Stimulated activated CD4-positive, alpha-beta T cell treated with anti-CD3 and anti-CD28 coated beads, TNF-alpha, amount 100 ng/mL, for 24 hours (primary cell): ENCODE data around the gene GTPBP6.
"Not testable (repeated sequence)": the region's sequence is repeated elsewhere in the genome, so short reads cannot be mapped to it uniquely, and the experiment has no call there.

Source experiments
- DNase-seq, 3 experiments: peaks; one replicate each; pipeline ENCODE4 v3.0.0-alpha.2; 2020; ENCODE audit warnings: low read depth in 3 of 3

Gene GTPBP6

GRCh38 chrX:317424-318067 is 1.1 kb downstream of the GTPBP6 start:
- no peak for DNase-seq

DNA sequence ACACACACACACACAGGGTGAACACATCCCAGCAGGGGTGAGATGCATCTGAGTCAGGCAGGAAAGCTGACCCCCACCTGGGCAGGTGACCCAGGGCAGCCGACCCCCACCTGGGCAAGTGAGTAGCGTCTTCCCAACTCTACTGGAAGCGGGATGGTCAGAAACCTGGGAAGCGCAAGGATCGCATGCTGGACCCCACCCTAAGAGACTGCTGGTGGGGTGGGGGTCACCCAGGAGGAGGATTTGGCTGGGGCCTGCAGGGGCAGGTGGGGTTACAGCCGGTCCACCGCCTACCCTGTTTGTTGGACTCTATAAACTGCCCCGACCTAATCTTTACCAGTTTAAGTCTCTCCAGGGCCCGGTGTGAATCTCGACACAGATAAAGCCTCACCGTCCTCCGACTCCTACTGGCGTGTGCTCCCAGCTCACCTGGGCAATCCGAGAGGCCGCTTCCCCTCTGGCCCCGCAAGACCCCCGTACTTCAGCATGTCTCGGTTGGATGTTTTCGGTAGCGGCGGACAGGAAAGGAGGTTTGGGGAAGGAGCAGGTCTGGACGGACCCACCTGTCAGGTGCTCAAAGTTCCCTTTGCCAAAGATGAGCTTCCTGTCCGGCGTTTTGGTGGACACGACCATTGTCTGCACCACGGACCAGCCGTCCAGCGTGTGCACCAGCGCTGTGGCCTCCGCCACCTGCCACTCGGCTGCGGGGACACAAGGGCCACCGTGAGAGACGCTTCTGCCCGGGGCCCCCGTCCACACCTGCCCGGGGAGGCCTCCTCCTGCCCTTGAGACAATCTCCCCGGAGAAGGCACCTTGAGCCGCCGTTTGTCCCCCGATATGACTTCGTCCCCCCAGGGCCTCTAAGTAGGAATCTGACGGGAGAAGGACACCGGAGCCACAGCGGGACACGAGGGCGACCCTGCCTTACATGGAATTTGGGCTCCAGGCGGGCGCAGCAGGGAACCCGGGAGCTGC is 2.0 kb downstream of the GTPBP6 start:
- DNase-seq, result no peak

DNA sequence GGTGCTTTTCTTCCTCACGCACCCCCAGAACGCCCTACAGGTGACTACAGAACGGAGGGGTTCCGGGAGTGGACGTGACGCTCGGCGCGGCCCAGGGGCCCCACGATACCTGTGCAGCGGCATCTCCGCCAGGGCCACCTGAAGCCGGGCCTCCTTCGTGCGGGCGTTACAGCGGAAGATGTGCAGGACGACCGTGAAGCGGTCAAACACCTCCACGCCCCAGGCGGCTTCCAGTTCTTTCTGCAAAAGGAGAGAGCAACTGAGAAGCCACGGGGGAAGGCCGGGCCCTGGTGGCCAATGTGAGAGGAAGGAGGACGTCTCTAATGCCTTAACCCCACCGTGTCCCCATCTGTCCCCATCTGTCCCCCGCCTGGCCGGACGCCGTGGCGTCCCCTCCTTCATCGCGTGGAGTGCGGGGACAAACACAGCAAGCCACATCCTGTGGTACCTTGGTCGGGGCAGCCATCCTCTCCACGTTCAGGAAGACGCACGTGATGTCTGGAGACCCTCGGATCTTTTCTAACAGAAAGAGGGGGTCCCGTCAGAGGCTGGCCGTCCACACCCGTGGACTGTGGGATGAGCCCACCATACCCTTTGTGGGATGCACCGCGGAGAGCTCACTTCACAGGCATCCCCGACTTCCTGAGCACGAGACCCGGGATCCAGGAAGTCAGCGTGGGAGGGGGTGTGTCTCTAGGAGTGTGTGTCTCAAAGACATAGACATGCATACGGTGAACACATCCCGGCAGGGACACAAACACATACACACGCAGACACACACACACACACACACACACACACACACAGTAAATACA is 3.6 kb downstream of the GTPBP6 start:
- no peak for DNase-seq

DNA sequence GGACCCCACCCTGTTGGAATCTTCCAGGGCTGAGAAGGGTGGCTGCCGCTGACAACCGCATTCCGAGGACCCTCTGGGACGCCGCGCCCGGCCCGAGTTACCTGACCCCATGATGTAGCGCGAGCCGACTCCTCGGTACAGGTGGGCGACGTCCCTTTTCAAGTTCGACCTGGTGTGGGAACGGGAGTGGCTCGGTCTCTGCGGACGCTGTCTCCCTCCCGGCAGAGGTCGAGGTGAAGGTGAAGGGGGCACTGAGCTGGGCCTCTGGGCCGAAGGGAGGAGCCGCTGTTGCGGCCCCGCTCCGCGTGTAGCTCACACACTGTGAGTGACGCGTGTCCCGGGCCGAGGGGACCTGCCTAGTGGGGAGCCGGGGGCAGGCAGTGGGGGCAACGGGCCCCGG is 4.5 kb downstream of the GTPBP6 start:
- no peak for DNase-seq

GRCh38 chrX:313546-313945 is 5.0 kb downstream of the GTPBP6 start:
- no peak for DNase-seq

GRCh38 chrX:312621-313331 is 5.8 kb downstream of the GTPBP6 start:
- DNase-seq, result no peak

- DNase-seq, result no peak
These were observed 7.2 kb downstream of the GTPBP6 start for GRCh38 chrX:311156-312129.

DNA sequence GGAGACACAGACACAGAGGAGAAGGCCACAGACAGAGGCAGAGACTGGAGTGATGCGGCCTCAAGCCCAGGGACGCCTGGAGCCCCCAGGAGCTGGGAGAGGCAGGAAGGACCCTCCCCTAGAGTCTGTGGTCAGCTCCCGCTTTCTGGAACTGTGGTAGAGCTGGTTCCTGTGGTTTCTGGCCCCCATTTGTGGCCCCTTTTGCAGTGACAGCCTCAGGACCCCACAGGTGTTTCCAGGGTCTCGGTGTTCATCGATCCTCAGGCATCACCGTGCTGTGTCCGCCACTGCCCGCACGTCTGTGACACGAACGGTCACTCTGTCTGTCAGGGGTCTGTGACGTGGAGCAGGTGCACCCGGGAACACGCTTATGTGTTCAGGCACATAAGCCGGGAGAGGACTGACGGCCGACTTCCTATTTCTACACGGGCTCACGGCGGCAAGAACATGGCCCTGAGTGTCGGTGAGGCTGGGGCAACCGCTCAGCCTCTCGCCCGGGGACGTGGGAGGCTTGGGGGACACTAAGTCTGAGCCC is 7.9 kb downstream of the GTPBP6 start:
- no peak for DNase-seq

DNA sequence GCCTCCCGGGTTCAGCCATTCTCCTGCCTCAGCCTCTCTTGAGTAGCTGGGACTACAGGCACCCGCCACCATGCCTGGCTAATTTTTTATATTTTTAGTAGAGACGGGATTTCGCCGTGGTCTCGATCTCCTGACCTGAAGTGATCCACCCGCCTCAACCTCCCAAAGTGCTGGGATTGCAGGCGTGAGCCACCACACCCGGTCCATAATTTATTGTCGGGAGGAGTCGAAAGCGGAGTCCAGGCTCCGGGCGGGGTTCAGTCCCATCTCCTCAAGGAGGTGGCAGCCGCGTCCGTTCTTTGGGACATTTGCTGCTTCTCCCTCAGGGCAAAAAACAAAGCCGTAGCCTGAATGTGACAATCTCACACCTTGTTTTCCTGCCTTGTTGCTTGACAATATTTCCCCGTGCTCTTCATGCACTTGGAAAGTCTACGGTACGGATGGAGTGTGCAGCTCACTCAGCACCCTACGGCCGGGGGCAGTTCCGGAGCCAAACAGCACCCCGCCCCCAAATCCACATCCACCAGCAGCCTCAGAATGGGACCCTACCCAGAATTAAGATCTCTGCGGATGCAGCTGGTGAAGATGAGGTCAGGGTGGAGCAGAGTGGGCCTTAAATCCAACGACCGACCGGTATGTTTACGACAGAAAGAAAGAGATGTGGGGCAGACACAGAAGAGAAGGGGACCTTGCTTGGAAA is 9.6 kb downstream of the GTPBP6 start:
- DNase-seq, result no peak

- no peak for DNase-seq
These were observed 11.1 kb downstream of the GTPBP6 start for GRCh38 chrX:307261-308111.

DNA sequence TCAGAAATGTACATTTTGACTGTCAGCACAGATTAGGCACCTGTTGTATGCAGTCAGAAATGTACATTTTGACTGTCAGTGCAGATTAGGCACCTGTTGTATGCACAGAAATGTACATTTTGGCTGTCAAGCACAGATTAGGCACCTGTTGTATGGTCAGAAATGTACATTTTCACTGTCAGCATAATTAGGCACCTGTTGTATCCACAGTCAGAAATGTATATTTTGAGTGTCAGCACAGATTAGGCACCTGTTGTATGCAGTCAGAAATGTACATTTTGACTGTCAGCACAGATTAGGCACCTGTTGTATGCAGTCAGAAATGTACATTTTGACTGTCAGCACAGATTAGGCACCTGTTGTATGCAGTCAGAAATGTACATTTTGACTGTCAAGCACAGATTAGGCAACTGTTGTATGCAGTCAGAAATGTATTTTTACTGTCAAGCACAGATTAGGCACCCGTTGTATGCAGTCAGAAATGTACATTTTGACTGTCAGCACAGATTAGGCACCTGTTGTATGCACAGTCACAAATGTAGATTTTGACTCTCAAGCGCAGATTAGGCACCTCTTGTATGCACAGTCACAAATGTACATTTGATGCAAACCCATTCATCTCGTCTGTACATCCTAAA is 11.9 kb downstream of the GTPBP6 start:
- DNase-seq, result not testable (repeated sequence)

GRCh38 chrX:305781-306613 is 12.6 kb downstream of the GTPBP6 start:
- not testable (repeated sequence) for DNase-seq

DNA sequence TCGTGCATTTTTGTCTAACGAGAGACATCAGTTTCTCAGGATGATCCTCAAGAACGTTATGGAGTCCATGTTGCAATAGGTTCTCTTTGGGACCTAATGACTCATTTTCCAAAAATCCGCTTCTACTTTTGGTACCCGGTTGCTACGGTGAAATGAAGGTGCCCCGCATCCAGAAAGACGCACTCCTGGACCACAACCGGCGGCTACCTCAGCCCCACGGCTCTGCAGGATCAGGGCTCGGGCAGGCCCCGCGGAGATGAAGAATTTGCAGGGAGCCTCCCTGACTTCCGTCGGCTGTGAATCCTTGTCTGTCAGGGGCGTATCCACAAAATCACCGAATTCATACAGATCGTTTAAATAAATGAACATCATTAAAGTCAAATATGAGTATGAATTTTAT is 15.6 kb downstream of the GTPBP6 start:
- no peak for DNase-seq

DNA sequence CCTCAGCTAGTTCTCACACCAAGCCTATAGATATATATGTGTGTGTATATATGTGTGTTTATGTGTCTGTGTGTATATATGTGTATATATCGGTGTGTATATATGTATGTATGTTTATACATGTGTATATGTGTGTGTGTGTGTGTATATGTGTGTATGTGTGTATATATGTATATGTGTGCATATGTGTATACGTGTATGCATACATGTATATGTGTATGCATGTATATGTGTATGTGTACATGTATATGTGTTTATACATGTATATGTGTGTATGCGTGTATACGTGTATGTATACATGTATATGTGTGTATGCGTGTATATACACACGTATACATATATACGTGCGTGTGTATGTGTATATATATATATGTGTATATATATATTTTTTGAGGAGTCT is 18.3 kb downstream of the GTPBP6 start:
- DNase-seq, result no peak

- no peak for DNase-seq
These were observed 19.6 kb downstream of the GTPBP6 start for GRCh38 chrX:298993-299392.

- no peak for DNase-seq
These were observed 23.5 kb downstream of the GTPBP6 start for GRCh38 chrX:295136-295535.
